Measurements from ENCODE around the gene VSNL1. TPM values are rescaled to one million over a fixed set of nuclear protein-coding genes. Genes with fewer than 3 reads are reported as not detected.
A peak's percentile ranks its signal among the peaks of the same experiment; 100 is the strongest.

The VSNL1 gene
- polyA plus RNA-seq, 3 donors, result not detected

DNA sequence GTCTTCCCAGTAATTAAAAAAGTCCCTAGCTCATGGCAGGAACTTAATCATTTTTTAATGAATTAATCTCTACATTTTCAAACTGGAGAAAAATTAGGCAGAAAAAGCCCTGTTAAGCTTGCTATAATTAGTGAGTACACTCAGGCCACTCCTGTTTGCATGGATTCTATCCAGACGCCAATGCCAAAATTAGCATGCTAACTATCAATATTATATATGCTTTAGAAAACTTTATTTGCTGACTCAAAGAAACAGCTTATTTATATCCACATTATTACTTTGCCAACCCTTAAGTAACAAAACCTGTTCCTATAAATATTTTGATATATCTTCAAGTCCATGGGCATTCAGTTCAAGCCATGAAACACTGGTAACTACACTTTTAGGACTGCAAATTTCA is 122.2 kb downstream of the VSNL1 start:
- H3K27ac ChIP-seq (ENCODE audit: low read depth in 1 of 2, low read length in 2 of 2), result no peak overlapping the region
- no peak overlapping the region for H2AFZ ChIP-seq (ENCODE audit: insufficient read depth, low read depth, low read length, poor library complexity, severe bottlenecking)
- peaks cover 28 to 75% of the 10 kb centered on the region in 2 donors for H3K36me3 ChIP-seq (replicated peaks in 1 of 2; ENCODE audit: control insufficient read depth in 1 of 2, insufficient read depth in 2 of 2, low read length in 2 of 2)
- no peak overlapping the region for H3K9ac ChIP-seq (ENCODE audit: insufficient read depth, low read length, poor library complexity, severe bottlenecking)
- no peaks in the 10 kb centered on the region for H3K9me3 Mint-ChIP-seq
- no peaks in the 10 kb centered on the region for H3K27me3 ChIP-seq (ENCODE audit: control insufficient read depth in 2 of 2, insufficient read depth in 2 of 2, low read length in 2 of 2)
- TF ChIP-seq, protein P1, sequence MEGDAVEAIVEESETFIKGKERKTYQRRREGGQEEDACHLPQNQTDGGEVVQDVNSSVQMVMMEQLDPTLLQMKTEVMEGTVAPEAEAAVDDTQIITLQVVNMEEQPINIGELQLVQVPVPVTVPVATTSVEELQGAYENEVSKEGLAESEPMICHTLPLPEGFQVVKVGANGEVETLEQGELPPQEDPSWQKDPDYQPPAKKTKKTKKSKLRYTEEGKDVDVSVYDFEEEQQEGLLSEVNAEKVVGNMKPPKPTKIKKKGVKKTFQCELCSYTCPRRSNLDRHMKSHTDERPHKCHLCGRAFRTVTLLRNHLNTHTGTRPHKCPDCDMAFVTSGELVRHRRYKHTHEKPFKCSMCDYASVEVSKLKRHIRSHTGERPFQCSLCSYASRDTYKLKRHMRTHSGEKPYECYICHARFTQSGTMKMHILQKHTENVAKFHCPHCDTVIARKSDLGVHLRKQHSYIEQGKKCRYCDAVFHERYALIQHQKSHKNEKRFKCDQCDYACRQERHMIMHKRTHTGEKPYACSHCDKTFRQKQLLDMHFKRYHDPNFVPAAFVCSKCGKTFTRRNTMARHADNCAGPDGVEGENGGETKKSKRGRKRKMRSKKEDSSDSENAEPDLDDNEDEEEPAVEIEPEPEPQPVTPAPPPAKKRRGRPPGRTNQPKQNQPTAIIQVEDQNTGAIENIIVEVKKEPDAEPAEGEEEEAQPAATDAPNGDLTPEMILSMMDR (IDR thresholded peaks at IDR 0.05), result no peak
- H3K4me1 Mint-ChIP-seq, result no peaks in the 10 kb centered on the region
- no CpG with 5 or more reads among the region's 1 CpG for WGBS (ENCODE audit: insufficient coverage)
- H3K36me3 Mint-ChIP-seq, result peaks cover 34 to 42% of the 10 kb centered on the region in 2 donors
- no peak overlapping the region for H3K4me2 ChIP-seq (replicated peaks; ENCODE audit: extremely low read depth, low read length, poor library complexity, severe bottlenecking)
- no peaks in the 10 kb centered on the region for H3K79me2 ChIP-seq (ENCODE audit: insufficient read depth, low read length)
- intact Hi-C loops (cut with micrococcal nuclease), result no loop called here
- DNase-seq, result no peak
- H3K27me3 Mint-ChIP-seq (ENCODE audit: low read depth in 3 of 3), result no peaks in the 10 kb centered on the region
- no peak overlapping the region for H3K4me3 ChIP-seq (replicated peaks in 1 of 3; ENCODE audit: low read depth in 2 of 3, low read length in 3 of 3)
- no peaks in the 10 kb centered on the region for H3K4me1 ChIP-seq (ENCODE audit: control insufficient read depth in 1 of 2, insufficient read depth in 2 of 2, low read length in 2 of 2)
- H4K20me1 ChIP-seq (ENCODE audit: insufficient read depth, low read length), result no peaks in the 10 kb centered on the region
- no peaks in the 10 kb centered on the region for H3K9me3 ChIP-seq (replicated peaks in 1 of 2; ENCODE audit: control insufficient read depth in 1 of 2, insufficient read depth in 1 of 2, low read length in 2 of 2)
- no peak overlapping the region for H3K27ac Mint-ChIP-seq
- no peak overlapping the region for H3K4me3 Mint-ChIP-seq

DNA sequence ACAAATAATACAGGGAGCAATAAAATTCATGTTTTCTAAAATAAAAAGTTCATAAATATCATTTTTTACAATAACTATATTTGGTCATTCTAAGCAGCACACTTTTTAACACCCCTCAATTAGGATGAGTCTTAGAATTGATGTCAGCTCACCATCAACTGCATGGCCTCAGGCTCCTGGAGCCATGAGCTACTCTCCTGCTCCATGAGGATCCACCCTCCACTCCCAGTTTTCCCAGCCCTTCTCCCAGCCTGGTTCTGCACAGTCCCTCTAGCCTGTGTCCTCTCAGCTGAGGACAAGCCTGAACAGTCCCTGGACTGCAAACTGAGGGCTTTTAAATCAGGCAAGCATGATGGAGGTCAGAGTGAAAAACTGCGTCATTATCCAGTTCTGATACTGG is 124.0 kb downstream of the VSNL1 start:
- Histone ChIP-seq H3K9me3 (replicated peaks in 1 of 2; ENCODE audit: control insufficient read depth in 1 of 2, insufficient read depth in 1 of 2, low read length in 2 of 2) (no peaks in the 10 kb centered on the region), H3K27me3 (ENCODE audit: control insufficient read depth in 2 of 2, insufficient read depth in 2 of 2, low read length in 2 of 2) (no peaks in the 10 kb centered on the region), H3K27ac (ENCODE audit: low read depth in 1 of 2, low read length in 2 of 2) (no peak overlapping the region), H2AFZ (ENCODE audit: insufficient read depth, low read depth, low read length, poor library complexity, severe bottlenecking) (no peak overlapping the region), H3K4me3 (replicated peaks in 1 of 3; ENCODE audit: low read depth in 2 of 3, low read length in 3 of 3) (no peak overlapping the region), H3K79me2 (ENCODE audit: insufficient read depth, low read length) (no peaks in the 10 kb centered on the region), H4K20me1 (ENCODE audit: insufficient read depth, low read length) (no peaks in the 10 kb centered on the region), H3K9ac (ENCODE audit: insufficient read depth, low read length, poor library complexity, severe bottlenecking) (no peak overlapping the region), H3K36me3 (replicated peaks in 1 of 2; ENCODE audit: control insufficient read depth in 1 of 2, insufficient read depth in 2 of 2, low read length in 2 of 2) (peaks cover 42 to 89% of the 10 kb centered on the region in 2 donors), H3K4me2 (replicated peaks; ENCODE audit: extremely low read depth, low read length, poor library complexity, severe bottlenecking) (no peak overlapping the region), H3K4me1 (ENCODE audit: control insufficient read depth in 1 of 2, insufficient read depth in 2 of 2, low read length in 2 of 2) (no peaks in the 10 kb centered on the region)
- Mint-ChIP-seq H3K9me3 (no peaks in the 10 kb centered on the region), H3K27ac (peak overlapping the region in 2 of 7 donors; percentile 19 to 41), H3K36me3 (peaks cover 50 to 51% of the 10 kb centered on the region in 2 donors), H3K4me3 (no peak overlapping the region), H3K27me3 (ENCODE audit: low read depth in 3 of 3) (no peaks in the 10 kb centered on the region), H3K4me1 (no peaks in the 10 kb centered on the region)
- no peak for DNase-seq
- intact Hi-C loops (cut with micrococcal nuclease), result no loop called here
- TF ChIP-seq, protein P1 (IDR thresholded peaks at IDR 0.05), result no peak
- no CpG with 5 or more reads among the region's 1 CpG for WGBS (ENCODE audit: insufficient coverage)
